HepG2 (cell line): ENCODE measurements around the gene GALNT18.

Experiments used
- FOXP1 ChIP-seq, 2 experiments: fragments of 450-650 bp in 1 of 2; IDR thresholded peaks; 2 replicates each; pipeline ENCODE4 v1.6.1; 2017 to 2018; ENCODE audit warnings: antibody characterized with exemption in 1 of 2
- ZNF17 ChIP-seq: sonication (generic); formaldehyde crosslinking; IDR thresholded peaks from 2 replicates; pipeline ENCODE4 v1.5.0; 2020; ENCODE audit warnings: mild to moderate bottlenecking, missing genetic modification reagents
- ZNF24 ChIP-seq: fragments of 450-650 bp; IDR thresholded peaks from 2 replicates; pipeline ENCODE4 v1.6.1; 2017; ENCODE audit warnings: antibody characterized with exemption, mild to moderate bottlenecking

DNA sequence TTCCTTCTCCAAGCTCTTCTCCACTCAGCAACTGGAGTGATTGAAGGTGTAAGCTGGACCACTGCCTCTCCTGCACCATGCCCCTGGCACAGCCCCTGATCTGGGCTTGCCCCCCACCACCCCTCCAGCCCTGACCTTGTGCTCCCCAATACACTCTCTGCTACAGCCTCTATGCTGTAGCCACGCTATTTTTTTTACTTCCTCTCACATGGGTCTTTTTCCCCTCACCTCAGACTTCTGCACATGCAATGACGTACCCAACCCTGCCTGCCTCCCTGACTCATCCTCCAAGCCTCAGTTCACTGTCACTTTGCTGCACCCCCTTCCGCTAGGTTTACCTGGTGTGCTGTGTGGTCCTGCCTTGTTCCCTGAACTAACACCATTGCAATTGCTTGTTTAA is 277.8 kb downstream of the GALNT18 start:
- TF ChIP-seq ZNF17 (CRISPR knock-in tag) = no peak
- TF ChIP-seq FOXP1 (IDR thresholded peaks at IDR 0.05) = no peak
- no peak for TF ChIP-seq FOXP1 (CRISPR knock-in tag; IDR thresholded peaks at IDR 0.05)
- no peak for TF ChIP-seq ZNF24
